ENCODE data around the gene WNT3A. TPM values are rescaled to one million over a fixed set of nuclear protein-coding genes. Genes with fewer than 3 reads are reported as not detected.

WNT3A gene
- total RNA-seq, 6 donors from 2014 or later, result 1.0 to 19.6 (median 6.4) TPM

GRCh38 chr1:228059634-228060457 is 53.0 kb downstream of the WNT3A start:
- DNase-seq (peak; percentile 98), ATAC-seq (ENCODE audit: low FRiP score in 2 of 2) (peak; percentile 78 to 95)
- no peak for TF ChIP-seq CTCF (IDR thresholded peaks at IDR 0.05)
- TF ChIP-seq POLR2A (IDR thresholded peaks at IDR 0.05), result peak in 2 of 4 donors; percentile 26 to 62
- H3K4me1 ChIP-seq, result peaks cover 7 to 23% (median 20%) of the 10 kb centered on the region in 4 donors
- peak overlapping the region; percentile 32 to 77 (median 56) for H3K27ac ChIP-seq
- WGBS, 2 donors, result 6 to 7% methylated on average over 9 to 17 of the region's 33 CpGs
- no peaks in the 10 kb centered on the region for H3K9me3 ChIP-seq
- peaks cover 4 to 30% (median 18%) of the 10 kb centered on the region in 4 donors for H3K27me3 ChIP-seq
- H3K4me3 ChIP-seq, result peak overlapping the region; percentile 20 to 53 (median 43)
- H3K36me3 ChIP-seq, result no peaks in the 10 kb centered on the region

GRCh38 chr1:228060458-228061190 is 53.8 kb downstream of the WNT3A start:
- Histone ChIP-seq H3K36me3 (no peaks in the 10 kb centered on the region), H3K9me3 (no peaks in the 10 kb centered on the region), H3K4me3 (peak overlapping the region; percentile 20 to 53 (median 43)), H3K4me1 (peaks cover 7 to 23% (median 20%) of the 10 kb centered on the region in 4 donors), H3K27ac (peak overlapping the region; percentile 32 to 77 (median 56)), H3K27me3 (peaks cover 4 to 34% (median 19%) of the 10 kb centered on the region in 4 donors)
- TF ChIP-seq CTCF (IDR thresholded peaks at IDR 0.05) (no peak), POLR2A (IDR thresholded peaks at IDR 0.05) (no peak), EP300 (IDR thresholded peaks at IDR 0.05) (no peak), POLR2AphosphoS5 (IDR thresholded peaks at IDR 0.05) (no peak)
- DNase-seq (peak; percentile 56 to 82), ATAC-seq (ENCODE audit: low FRiP score in 2 of 2) (peak; percentile 8 to 9)
- 24 to 29% methylated on average over 14 to 25 of the region's 34 CpGs for WGBS, 2 donors

- WGBS, 2 donors, result 74 to 85% methylated on average over 6 to 9 of the region's 10 CpGs
- DNase-seq, result peak in 1 of 2 donors; percentile 55
- H3K36me3 ChIP-seq, result no peaks in the 10 kb centered on the region
Measured at GRCh38 chr1:228061411-228062084, 54.8 kb downstream of the WNT3A start.

More at GRCh38 chr1:228061411-228062084, 54.8 kb downstream of the WNT3A start:
- no peak for ATAC-seq (ENCODE audit: low FRiP score in 2 of 2)
- H3K27ac ChIP-seq, result no peak overlapping the region
- H3K4me1 ChIP-seq, result peaks cover 7 to 23% (median 20%) of the 10 kb centered on the region in 4 donors
- peaks cover 4 to 37% (median 20%) of the 10 kb centered on the region in 4 donors for H3K27me3 ChIP-seq
- TF ChIP-seq EP300 (IDR thresholded peaks at IDR 0.05) (no peak), POLR2AphosphoS5 (IDR thresholded peaks at IDR 0.05) (no peak), CTCF (IDR thresholded peaks at IDR 0.05) (no peak), POLR2A (IDR thresholded peaks at IDR 0.05) (no peak)
- no peak overlapping the region for H3K4me3 ChIP-seq
- H3K9me3 ChIP-seq, result no peaks in the 10 kb centered on the region

All from upper lobe of left lung (tissue), 6 donors.